SU-DHL-6 (cell line): ENCODE data around the gene SIK2.

Experiments used
- H2AFZ ChIP-seq: fragments of 200-600 bp; sonication (generic); 2 replicates; pipeline ENCODE4 v1.6.1; 2014; ENCODE audit warnings: low read depth, mild to moderate bottlenecking, moderate library complexity, mixed read lengths, antibody characterized with exemption, low read length; ENCODE audit not compliant: severe bottlenecking
- H3F3A ChIP-seq: fragments of 200-600 bp; shearing (Covaris generic); 2 replicates; pipeline ENCODE4 v1.6.0; 2016; ENCODE audit warnings: antibody characterized with exemption, mild to moderate bottlenecking; ENCODE audit not compliant: insufficient read depth
- H3K27ac ChIP-seq: fragments of 200-600 bp; sonication (generic); 2 replicates; pipeline ENCODE4 v1.5.1; 2016; ENCODE audit warnings: low read depth, mild to moderate bottlenecking, low read length, moderate library complexity, mixed read lengths
- H3K27me3 ChIP-seq: fragments of 200-600 bp; sonication (generic), shearing (Covaris generic); 2 replicates; pipeline ENCODE4 v1.6.0; 2014; ENCODE audit warnings: mild to moderate bottlenecking, low read length
- H3K36me3 ChIP-seq: fragments of 200-600 bp; sonication (generic); 2 replicates; pipeline ENCODE4 v1.6.1; 2014; ENCODE audit warnings: mild to moderate bottlenecking, low read length, mixed read lengths
- H3K4me2 ChIP-seq: fragments of 300-600, 200-600 bp; shearing (Covaris generic), sonication (generic); 2 replicates; pipeline ENCODE4 v1.6.0; 2014; ENCODE audit warnings: low read length, low read depth, mild to moderate bottlenecking; ENCODE audit not compliant: poor library complexity, severe bottlenecking
- H3K4me3 ChIP-seq: fragments of 200-600 bp; sonication (generic); 2 replicates; pipeline ENCODE4 v1.5.1; 2014; ENCODE audit warnings: antibody characterized with exemption, low read length, mild to moderate bottlenecking, mixed read lengths; ENCODE audit not compliant: insufficient read depth, poor library complexity, severe bottlenecking
- H3K79me2 ChIP-seq: fragments of 200-600 bp; sonication (generic); 2 replicates; pipeline ENCODE4 v1.6.1; 2014; ENCODE audit warnings: mild to moderate bottlenecking, low read length, moderate library complexity; ENCODE audit not compliant: insufficient read depth
- H3K9ac ChIP-seq: fragments of 200-600 bp; sonication (generic); 2 replicates; pipeline ENCODE4 v1.7.0; 2014; ENCODE audit warnings: mild to moderate bottlenecking, low read length
- H3K9me2 ChIP-seq: fragments of 200-600 bp; sonication (generic); replicated peaks from 2 replicates; pipeline ENCODE4 v1.6.1; 2014; ENCODE audit warnings: low read length; ENCODE audit not compliant: insufficient read depth
- H3K9me3 ChIP-seq: fragments of 200-600 bp; sonication (generic); 2 replicates; pipeline ENCODE4 v1.6.1; 2014; ENCODE audit warnings: low read length, mixed read lengths; ENCODE audit not compliant: insufficient read depth
- H4K20me1 ChIP-seq: fragments of 200-600 bp; sonication (generic); 2 replicates; pipeline ENCODE4 v1.6.1; 2014; ENCODE audit warnings: low read depth, mild to moderate bottlenecking, antibody characterized with exemption, low read length, moderate library complexity, mixed read lengths
- EZH2phosphoT487 ChIP-seq: fragments of 200-600 bp; sonication (generic), shearing (Covaris generic); conservative IDR thresholded peaks from 2 replicates; pipeline ENCODE4 v1.6.1; 2018; ENCODE audit warnings: mild to moderate bottlenecking, antibody characterized with exemption, low read length, moderate library complexity, mixed read lengths
- TF ChIP-seq, protein P1 (sequence below): fragments of 200-600 bp; sonication (generic); IDR thresholded peaks from one replicate; pipeline ENCODE4 v1.5.1; 2017; ENCODE audit warnings: antibody characterized with exemption, mild to moderate bottlenecking, low read length, moderate library complexity; ENCODE audit not compliant: insufficient read depth, poor library complexity, severe bottlenecking

The SIK2 gene

DNA sequence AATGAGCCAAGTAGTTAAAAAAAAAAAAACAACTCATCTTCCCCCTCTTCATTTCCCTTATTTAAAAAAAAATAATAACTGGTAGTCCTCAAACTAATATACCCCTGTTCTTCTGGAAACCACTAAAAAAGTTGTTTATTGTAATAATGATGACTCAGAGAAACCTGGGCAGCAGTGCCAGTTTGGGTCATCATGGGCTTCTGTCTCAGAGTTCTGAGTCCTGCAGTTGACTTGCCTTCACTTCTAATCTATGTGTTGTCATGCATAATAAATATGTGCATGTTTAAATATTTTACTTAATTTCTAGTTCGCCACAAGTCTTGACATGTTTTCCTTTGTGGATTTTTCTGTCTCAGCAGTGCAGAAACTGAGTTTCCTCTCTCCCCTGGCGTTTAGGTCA, 117.1 kb downstream of the SIK2 start:
- H3K4me3 ChIP-seq, result no peak overlapping the region
- no peaks in the 10 kb centered on the region for H3K9me2 ChIP-seq
- H3K9me3 ChIP-seq, result no peaks in the 10 kb centered on the region
- TF ChIP-seq, protein P1, sequence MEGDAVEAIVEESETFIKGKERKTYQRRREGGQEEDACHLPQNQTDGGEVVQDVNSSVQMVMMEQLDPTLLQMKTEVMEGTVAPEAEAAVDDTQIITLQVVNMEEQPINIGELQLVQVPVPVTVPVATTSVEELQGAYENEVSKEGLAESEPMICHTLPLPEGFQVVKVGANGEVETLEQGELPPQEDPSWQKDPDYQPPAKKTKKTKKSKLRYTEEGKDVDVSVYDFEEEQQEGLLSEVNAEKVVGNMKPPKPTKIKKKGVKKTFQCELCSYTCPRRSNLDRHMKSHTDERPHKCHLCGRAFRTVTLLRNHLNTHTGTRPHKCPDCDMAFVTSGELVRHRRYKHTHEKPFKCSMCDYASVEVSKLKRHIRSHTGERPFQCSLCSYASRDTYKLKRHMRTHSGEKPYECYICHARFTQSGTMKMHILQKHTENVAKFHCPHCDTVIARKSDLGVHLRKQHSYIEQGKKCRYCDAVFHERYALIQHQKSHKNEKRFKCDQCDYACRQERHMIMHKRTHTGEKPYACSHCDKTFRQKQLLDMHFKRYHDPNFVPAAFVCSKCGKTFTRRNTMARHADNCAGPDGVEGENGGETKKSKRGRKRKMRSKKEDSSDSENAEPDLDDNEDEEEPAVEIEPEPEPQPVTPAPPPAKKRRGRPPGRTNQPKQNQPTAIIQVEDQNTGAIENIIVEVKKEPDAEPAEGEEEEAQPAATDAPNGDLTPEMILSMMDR, result no peak
- no peak for TF ChIP-seq EZH2phosphoT487
- H3K27me3 ChIP-seq, result no peaks in the 10 kb centered on the region
- no peak overlapping the region for H3K9ac ChIP-seq
- no peak overlapping the region for H2AFZ ChIP-seq
- no peaks in the 10 kb centered on the region for H3K36me3 ChIP-seq
- H3F3A ChIP-seq, result no peaks in the 10 kb centered on the region
- no peak overlapping the region for H3K4me2 ChIP-seq
- H3K27ac ChIP-seq, result no peak overlapping the region
- no peaks in the 10 kb centered on the region for H4K20me1 ChIP-seq
- no peaks in the 10 kb centered on the region for H3K79me2 ChIP-seq

DNA sequence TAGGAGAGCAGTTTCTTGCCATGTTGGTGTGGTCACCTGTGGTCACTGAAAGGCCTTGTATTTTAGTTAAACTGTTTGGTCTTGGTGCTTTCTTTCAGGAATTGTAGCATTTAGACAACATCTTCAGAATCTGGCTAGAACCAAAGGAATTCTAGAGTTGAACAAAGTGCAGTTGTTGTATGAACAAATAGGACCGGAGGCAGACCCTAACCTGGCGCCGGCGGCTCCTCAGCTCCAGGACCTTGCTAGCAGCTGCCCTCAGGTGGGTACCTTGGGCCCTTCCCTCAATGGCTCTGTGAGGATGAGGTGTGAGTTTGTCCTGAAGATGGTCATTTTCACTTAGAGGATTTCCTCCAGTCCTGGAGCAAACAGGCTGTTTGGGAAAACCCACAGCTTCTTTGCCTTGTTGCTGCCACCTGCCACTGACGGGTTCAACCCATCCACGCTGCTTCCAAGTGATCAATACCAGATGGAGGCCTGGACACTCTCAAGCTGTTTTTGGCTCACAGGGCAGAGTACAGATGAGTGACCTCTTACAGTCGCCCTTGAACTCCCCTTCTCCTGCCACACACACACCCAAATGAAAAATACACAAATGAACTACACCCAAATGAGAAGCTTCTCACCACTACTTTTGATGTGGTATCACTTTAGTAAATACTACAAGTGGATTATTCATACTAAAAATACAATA, 118.7 kb downstream of the SIK2 start:
- Histone ChIP-seq H3K79me2 (no peaks in the 10 kb centered on the region), H3K9me2 (no peaks in the 10 kb centered on the region), H3K36me3 (no peaks in the 10 kb centered on the region), H3K27ac (no peak overlapping the region), H3K4me2 (no peak overlapping the region), H3K9ac (no peak overlapping the region), H4K20me1 (no peaks in the 10 kb centered on the region), H3K9me3 (no peaks in the 10 kb centered on the region), H3K27me3 (no peaks in the 10 kb centered on the region), H3K4me3 (no peak overlapping the region), H3F3A (no peaks in the 10 kb centered on the region), H2AFZ (no peak overlapping the region)
- TF ChIP-seq EZH2phosphoT487, result no peak
- TF ChIP-seq, protein P1, result no peak

DNA sequence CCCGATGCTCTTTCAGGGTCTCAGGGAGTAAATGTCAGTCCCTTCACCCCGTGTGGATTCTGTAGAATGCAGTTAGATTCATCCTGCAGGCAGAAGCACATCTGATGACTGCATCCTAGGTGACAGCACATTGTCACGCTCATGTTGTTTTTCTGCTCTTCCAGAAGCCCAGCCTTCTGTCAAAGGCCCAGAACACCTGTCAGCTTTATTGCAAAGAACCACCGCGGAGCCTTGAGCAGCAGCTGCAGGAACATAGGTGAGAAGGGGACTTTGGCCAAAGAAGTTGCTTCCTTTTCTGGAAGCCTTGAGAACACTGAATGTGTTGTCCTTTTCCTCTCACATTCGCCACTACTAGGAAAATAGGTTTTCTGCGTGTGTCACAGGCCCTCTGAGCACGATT, 120.3 kb downstream of the SIK2 start:
- Histone ChIP-seq H3K36me3 (no peaks in the 10 kb centered on the region), H3K79me2 (no peaks in the 10 kb centered on the region), H3K4me3 (no peak overlapping the region), H3F3A (no peaks in the 10 kb centered on the region), H4K20me1 (no peaks in the 10 kb centered on the region), H2AFZ (no peak overlapping the region), H3K9ac (no peak overlapping the region), H3K9me2 (no peaks in the 10 kb centered on the region), H3K4me2 (no peak overlapping the region), H3K27ac (no peak overlapping the region), H3K9me3 (no peaks in the 10 kb centered on the region), H3K27me3 (no peaks in the 10 kb centered on the region)
- no peak for TF ChIP-seq EZH2phosphoT487
- TF ChIP-seq, protein P1, result no peak
